Smooth muscle cell (in vitro differentiated cells): ENCODE results near the gene CRY2. TPM values are rescaled to one million over a fixed set of nuclear protein-coding genes. Genes with fewer than 3 reads are reported as not detected.

ENCODE experiments used
- DNase-seq: peaks from one replicate; lab custom pipeline; 2025; ENCODE audit not compliant: unreplicated experiment; lab: John Stamatoyannopoulos, UW
- H2AFZ ChIP-seq: fragments of 200-600 bp; sonication (generic); 2 replicates; pipeline ENCODE4 v1.6.0; 2016; ENCODE audit warnings: antibody characterized with exemption, low read depth, mild to moderate bottlenecking
- H3F3A ChIP-seq: fragments of 200-600 bp; sonication (generic); 2 replicates; pipeline ENCODE4 v1.6.0; 2017; ENCODE audit warnings: antibody characterized with exemption, low read depth
- H3K27ac ChIP-seq: fragments of 200-600 bp; sonication (generic); 2 replicates; pipeline ENCODE4 v1.5.1; 2016; ENCODE audit warnings: low read depth, mild to moderate bottlenecking
- H3K27me3 ChIP-seq: fragments of 200-600 bp; sonication (generic); 2 replicates; pipeline ENCODE4 v1.6.1; 2016; ENCODE audit warnings: low read depth, mild to moderate bottlenecking
- H3K36me3 ChIP-seq: fragments of 200-600 bp; sonication (generic); 2 replicates; pipeline ENCODE4 v1.5.1; 2016; ENCODE audit warnings: low read depth
- H3K4me1 ChIP-seq: fragments of 200-600 bp; sonication (generic); 2 replicates; pipeline ENCODE4 v1.5.1; 2016; ENCODE audit warnings: low read depth
- H3K4me2 ChIP-seq: fragments of 200-600 bp; sonication (generic); 2 replicates; pipeline ENCODE4 v1.6.0; 2016; ENCODE audit warnings: mild to moderate bottlenecking
- H3K4me3 ChIP-seq: fragments of 200-600 bp; sonication (generic); 2 replicates; pipeline ENCODE4 v1.5.1; 2016; ENCODE audit warnings: mild to moderate bottlenecking
- H3K79me2 ChIP-seq: fragments of 200-600 bp; sonication (generic); 2 replicates; pipeline ENCODE4 v1.6.0; 2016; ENCODE audit warnings: low read depth, mild to moderate bottlenecking
- H3K9ac ChIP-seq: fragments of 200-600 bp; sonication (generic); 2 replicates; pipeline ENCODE4 v1.6.0; 2016; ENCODE audit warnings: low read depth
- H3K9me3 ChIP-seq: fragments of 200-600 bp; sonication (generic); replicated peaks from 2 replicates; pipeline ENCODE4 v1.5.1; 2016; ENCODE audit warnings: low read depth
- H4K20me1 ChIP-seq: fragments of 200-600 bp; sonication (generic); 2 replicates; pipeline ENCODE4 v1.6.0; 2016; ENCODE audit warnings: low read depth
- CTCF ChIP-seq: fragments of 200-600 bp; sonication (generic); IDR thresholded peaks from 2 replicates; pipeline ENCODE4 v1.5.1; 2017; ENCODE audit warnings: borderline replicate concordance, mild to moderate bottlenecking, antibody characterized with exemption; ENCODE audit not compliant: insufficient read depth, poor library complexity, severe bottlenecking
- WGBS: methylation state at CpG from one replicate; pipeline ENCODE4 v1.1.7; 2016; ENCODE audit warnings: low lambda C conversion rate; 5-methylcytosine and 5-hydroxymethylcytosine counted together
- polyA plus RNA-seq: library from polyadenylated mRNA; unstranded; fragments of >200 nt; fragmentation: Nextera tagmentation; extraction: Ambion mirVana; gene quantifications from 2 replicates; pipeline ENCODE4 v1.2.1, GENCODE V29; 2016
- total RNA-seq: library from RNA; depleted of rRNA; stranded (reverse); fragments of >200 nt; gene quantifications from 2 replicates; pipeline ENCODE4 v1.2.3, GENCODE V29; 2014

Gene CRY2
- total and polyA plus RNA-seq, 2 experiments from 2014 or later = 26.1 to 30.3 TPM

- Histone ChIP-seq H3K9me3 (no peaks in the 10 kb centered on the region), H3K4me2 (peak overlapping the region; percentile 88), H3F3A (no peaks in the 10 kb centered on the region), H3K4me3 (peak overlapping the region; percentile 87), H3K4me1 (peaks cover 12% of the 10 kb centered on the region), H2AFZ (no peak overlapping the region), H3K27me3 (no peaks in the 10 kb centered on the region), H3K36me3 (no peaks in the 10 kb centered on the region), H3K27ac (peak overlapping the region; percentile 97), H3K79me2 (peaks cover 48% of the 10 kb centered on the region), H4K20me1 (peaks cover 50% of the 10 kb centered on the region), H3K9ac (peak overlapping the region; percentile 99)
- no peak for DNase-seq
- peak; percentile 9 for TF ChIP-seq CTCF
- 5% methylated on average over 16 of the region's 16 CpGs for WGBS
Measured at GRCh38 chr11:45847911-45848316, 639 bp downstream of the CRY2 start.

GRCh38 chr11:45848654-45849081 is 1.4 kb downstream of the CRY2 start:
- peak overlapping the region; percentile 87 for H3K4me3 ChIP-seq
- H3K79me2 ChIP-seq = peaks cover 56% of the 10 kb centered on the region

GRCh38 chr11:45850446-45850845 is 3.2 kb downstream of the CRY2 start:
- Histone ChIP-seq H3K27ac (peak overlapping the region; percentile 63), H3K4me1 (peaks cover 12% of the 10 kb centered on the region), H3K9me3 (no peaks in the 10 kb centered on the region), H3K4me3 (no peak overlapping the region), H3K4me2 (peak overlapping the region; percentile 60), H3K27me3 (no peaks in the 10 kb centered on the region), H3K79me2 (peaks cover 71% of the 10 kb centered on the region), H2AFZ (no peak overlapping the region), H4K20me1 (peaks cover 75% of the 10 kb centered on the region), H3F3A (no peaks in the 10 kb centered on the region), H3K36me3 (no peaks in the 10 kb centered on the region), H3K9ac (no peak overlapping the region)
- 21% methylated on average over 2 of the region's 2 CpGs for WGBS
- no peak for DNase-seq
- TF ChIP-seq CTCF = no peak

More at GRCh38 chr11:45848654-45849081, 1.4 kb downstream of the CRY2 start:
- no peak for TF ChIP-seq CTCF
- H3K9ac ChIP-seq = peak overlapping the region; percentile 99
- H3K4me1 ChIP-seq = peaks cover 12% of the 10 kb centered on the region
- H2AFZ ChIP-seq = no peak overlapping the region
- no peak for DNase-seq
- peak overlapping the region; percentile 97 for H3K27ac ChIP-seq
- peaks cover 57% of the 10 kb centered on the region for H4K20me1 ChIP-seq
- H3K27me3 ChIP-seq = no peaks in the 10 kb centered on the region
- H3K4me2 ChIP-seq = peak overlapping the region; percentile 88
- 80% methylated on average over 8 of the region's 8 CpGs for WGBS
- H3K9me3 ChIP-seq = no peaks in the 10 kb centered on the region
- H3F3A ChIP-seq = no peaks in the 10 kb centered on the region
- H3K36me3 ChIP-seq = no peaks in the 10 kb centered on the region

- H3K9ac ChIP-seq = no peak overlapping the region
Measured at GRCh38 chr11:45851228-45851627, 4.0 kb downstream of the CRY2 start.

More at GRCh38 chr11:45851228-45851627, 4.0 kb downstream of the CRY2 start:
- H3K4me2 ChIP-seq = no peak overlapping the region
- H3K79me2 ChIP-seq = peaks cover 71% of the 10 kb centered on the region
- H3K27me3 ChIP-seq = no peaks in the 10 kb centered on the region
- peaks cover 83% of the 10 kb centered on the region for H4K20me1 ChIP-seq
- no peaks in the 10 kb centered on the region for H3K36me3 ChIP-seq
- H3F3A ChIP-seq = peaks cover 3% of the 10 kb centered on the region
- DNase-seq = no peak
- no peak overlapping the region for H3K4me3 ChIP-seq
- no peak for TF ChIP-seq CTCF
- no peak overlapping the region for H2AFZ ChIP-seq
- 97% methylated on average over 2 of the region's 2 CpGs for WGBS
- H3K27ac ChIP-seq = peak overlapping the region; percentile 63
- no peaks in the 10 kb centered on the region for H3K9me3 ChIP-seq
- peaks cover 12% of the 10 kb centered on the region for H3K4me1 ChIP-seq
